Stimulated activated CD8-positive, alpha-beta memory T cell treated with anti-CD3 and anti-CD28 coated beads, Interleukin-7, amount 100 ng/mL, for 24 hours (primary cell): ENCODE data around the gene SLC49A4.

ENCODE experiments used
- DNase-seq: peaks from one replicate; pipeline ENCODE4 v3.0.0-alpha.2; 2020; ENCODE audit warnings: low read depth

Gene SLC49A4

DNA sequence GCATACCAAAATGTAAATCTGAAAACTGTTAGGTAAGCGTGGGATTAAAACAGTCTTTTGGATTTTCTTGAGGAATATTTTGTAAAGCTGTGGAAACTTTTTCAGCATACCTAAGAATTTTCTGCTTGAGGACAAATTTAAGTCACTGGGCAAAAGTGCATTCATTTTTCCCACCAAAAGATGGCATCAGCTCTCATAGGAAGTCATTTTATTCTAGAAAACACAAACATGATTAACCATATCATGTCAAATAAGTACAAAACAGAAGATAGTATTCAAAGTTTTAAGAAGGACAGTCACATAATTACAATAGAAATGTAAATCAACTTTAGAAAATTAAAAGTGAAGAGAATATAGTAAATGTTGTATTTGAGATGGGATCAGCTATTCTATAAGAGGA lies 63.5 kb downstream of the SLC49A4 start:
- DNase-seq: no peak

GRCh38 chr3:122859021-122859805 lies 64.3 kb downstream of the SLC49A4 start:
- no peak for DNase-seq

DNA sequence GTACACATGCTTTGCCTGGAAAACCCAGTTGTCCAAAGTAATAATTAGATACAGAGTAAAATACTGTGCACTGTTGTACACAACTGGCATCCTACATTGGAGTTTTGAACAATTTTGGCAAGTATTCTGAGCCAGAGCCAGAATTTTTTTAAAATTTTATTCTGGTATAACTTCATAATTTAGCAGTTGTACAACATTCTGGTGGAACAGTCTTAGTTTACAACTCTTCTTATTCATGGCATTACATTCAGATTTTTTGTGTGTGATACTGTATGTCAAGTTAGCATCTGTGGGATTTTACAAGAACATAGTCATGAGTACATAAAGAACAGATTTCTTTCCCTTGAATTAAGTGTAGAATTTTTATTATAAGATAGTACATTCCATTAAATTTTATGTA lies 67.5 kb downstream of the SLC49A4 start:
- DNase-seq: no peak

DNA sequence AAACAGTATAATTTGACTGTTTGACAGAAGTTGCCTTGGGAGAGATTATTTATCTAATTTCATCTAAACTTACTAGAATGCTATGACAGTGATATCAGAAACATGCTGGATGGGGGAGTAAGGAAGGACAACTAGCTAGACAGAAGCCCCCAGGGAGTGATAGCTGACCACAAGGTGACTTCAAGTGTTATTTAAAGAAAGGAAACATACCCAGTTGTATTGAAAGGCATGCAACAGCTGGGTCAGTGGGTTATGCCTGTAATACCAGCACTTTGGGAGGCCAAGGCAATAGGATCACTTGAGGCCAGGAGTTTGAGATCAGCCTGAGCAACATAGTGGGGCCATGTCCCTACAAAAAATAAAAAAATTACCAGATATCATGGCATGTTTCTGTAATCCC lies 69.6 kb downstream of the SLC49A4 start:
- DNase-seq: no peak

- DNase-seq: no peak
Observed at GRCh38 chr3:122868322-122868721, 73.5 kb downstream of the SLC49A4 start.

DNA sequence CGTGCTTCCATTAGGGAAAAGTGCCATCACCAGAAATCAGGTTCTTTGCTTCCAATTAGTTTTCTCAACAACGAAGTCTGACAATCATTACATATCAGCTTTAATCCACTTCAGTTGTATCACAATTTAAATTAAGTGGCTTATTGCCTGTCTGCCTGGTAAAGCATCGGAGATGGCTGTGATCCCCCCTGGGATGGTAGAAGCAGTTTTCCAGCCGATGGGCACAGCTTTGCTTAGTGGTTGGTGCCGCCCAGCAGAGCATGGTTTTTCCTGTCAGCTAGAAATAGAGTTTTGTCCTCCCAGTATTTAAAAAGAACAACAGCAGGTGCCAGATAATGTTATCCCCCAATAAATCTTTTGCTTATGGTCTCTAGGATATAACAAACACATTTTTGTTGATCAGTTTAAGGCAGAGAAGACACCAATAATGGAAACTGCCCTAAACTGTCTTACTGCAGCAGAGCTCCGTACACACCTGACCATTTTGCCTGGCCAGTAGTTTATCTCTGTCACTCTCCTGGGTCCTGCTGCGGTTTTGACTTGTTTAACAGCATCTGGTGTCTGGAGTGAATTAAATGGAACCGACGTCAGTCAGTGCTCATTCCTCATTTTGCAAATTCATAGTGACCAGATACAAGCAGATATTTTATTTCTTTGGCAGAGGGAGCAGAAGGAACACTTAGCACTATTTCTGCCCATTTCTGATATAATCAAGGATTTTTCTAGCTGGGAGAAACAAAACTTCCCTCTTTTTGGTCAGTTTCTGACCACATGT lies 79.1 kb downstream of the SLC49A4 start:
- no peak for DNase-seq

- no peak for DNase-seq
Observed at GRCh38 chr3:122875547-122876127, 80.8 kb downstream of the SLC49A4 start.

- DNase-seq: no peak
Observed at GRCh38 chr3:122880173-122880572, 85.3 kb downstream of the SLC49A4 start.

DNA sequence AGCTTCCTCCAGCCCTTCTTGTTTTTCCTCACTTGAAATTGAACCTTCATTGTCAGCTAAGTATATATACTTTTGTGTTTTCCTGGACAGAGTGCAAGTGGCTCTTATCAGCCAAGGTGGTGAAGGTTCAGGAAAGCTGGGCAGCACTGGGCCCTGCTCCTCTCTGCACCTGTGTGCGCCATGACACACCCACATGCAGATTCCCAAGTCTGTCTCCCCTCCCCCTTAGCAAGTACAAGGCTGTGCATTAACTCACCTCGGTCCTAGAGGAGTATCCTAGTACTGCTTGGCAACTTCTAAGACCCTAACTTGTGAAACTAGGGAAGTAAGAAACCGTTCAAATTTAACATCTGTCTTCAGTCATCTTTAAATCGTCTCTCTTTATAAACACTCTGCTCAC lies 85.8 kb downstream of the SLC49A4 start:
- DNase-seq: no peak

- DNase-seq: no peak
Observed at GRCh38 chr3:122882361-122882947, 87.6 kb downstream of the SLC49A4 start.

DNA sequence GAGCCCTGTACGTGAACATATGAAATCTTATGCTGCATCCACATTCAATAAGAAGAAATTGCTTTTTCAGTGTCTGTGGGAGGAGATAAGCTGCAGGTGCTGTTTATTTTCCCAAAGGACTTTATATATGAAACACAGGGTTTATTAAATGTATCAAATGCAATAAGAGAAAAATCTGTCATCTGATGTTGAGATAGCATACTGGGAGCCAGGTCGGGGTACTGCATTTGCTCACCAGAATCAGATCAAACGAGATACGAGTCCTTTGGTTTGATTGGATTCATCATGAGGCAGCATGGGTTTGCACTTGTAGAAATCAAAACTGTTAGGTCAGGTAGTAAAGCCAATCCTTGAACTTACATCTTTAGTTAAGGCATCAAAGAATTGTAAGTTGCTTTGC lies 91.4 kb downstream of the SLC49A4 start:
- no peak for DNase-seq

- no peak for DNase-seq
Observed at GRCh38 chr3:122886946-122887345, 92.1 kb downstream of the SLC49A4 start.

GRCh38 chr3:122890077-122890719 lies 95.3 kb downstream of the SLC49A4 start:
- DNase-seq: no peak

GRCh38 chr3:122890720-122891220 lies 95.9 kb downstream of the SLC49A4 start:
- DNase-seq: no peak

- no peak for DNase-seq
Observed at GRCh38 chr3:122892118-122892960, 97.5 kb downstream of the SLC49A4 start.

- no peak for DNase-seq
Observed at GRCh38 chr3:122893282-122893681, 98.4 kb downstream of the SLC49A4 start.

- no peak for DNase-seq
Observed at GRCh38 chr3:122893754-122894668, 99.1 kb downstream of the SLC49A4 start.

DNA sequence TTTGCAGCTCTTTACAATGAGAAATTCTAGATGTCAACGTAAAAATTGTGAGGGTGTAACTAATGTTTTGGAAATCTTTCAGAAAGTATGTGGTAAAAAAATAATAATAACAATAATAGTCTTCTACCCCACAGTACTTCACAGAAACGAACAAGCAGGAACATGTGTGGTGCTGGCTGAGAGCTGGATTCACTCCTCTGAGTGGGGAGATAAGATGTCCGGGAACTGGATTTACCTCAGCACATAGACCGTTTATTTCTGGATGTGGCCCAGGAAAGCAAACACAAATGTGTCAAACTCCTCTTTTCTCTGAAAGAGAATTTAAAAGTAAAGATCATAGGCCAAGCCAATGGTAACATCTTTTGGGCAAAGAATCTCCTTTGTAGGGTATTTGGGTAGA lies 103.4 kb downstream of the SLC49A4 start:
- no peak for DNase-seq

DNA sequence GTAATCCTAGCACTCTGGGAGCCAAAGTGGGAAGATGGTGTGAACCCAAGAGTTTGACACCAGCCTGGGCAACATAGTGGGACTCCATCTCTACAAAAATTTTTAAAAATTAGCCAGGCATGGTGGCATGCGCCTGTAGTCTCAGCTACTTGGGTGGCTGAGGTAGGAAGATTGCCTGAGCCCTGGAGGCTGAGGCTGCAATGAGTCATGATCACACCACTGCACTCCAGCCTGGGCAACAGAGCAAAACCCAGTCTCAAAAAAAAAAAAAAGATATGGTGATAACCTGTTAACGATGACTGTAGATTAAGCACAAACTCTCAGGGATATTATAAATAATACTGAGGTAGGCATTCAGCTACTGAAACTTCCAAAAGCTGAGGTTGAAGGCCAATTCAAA lies 107.5 kb downstream of the SLC49A4 start:
- DNase-seq: no peak

GRCh38 chr3:122903171-122903570 lies 108.3 kb downstream of the SLC49A4 start:
- DNase-seq: no peak
